ENCODE results near the gene MRC1. TPM values are rescaled to one million over a fixed set of nuclear protein-coding genes. Genes with fewer than 3 reads are reported as not detected.

Gene MRC1
- total and polyA plus RNA-seq, 2 donors (not counting 1 experiment from before 2014, with no cell fraction given) = 0.12 TPM; not detected in 1

GRCh38 chr10:17817316-17817715, 8.2 kb downstream of the MRC1 start:
- no peak overlapping the region for H3K4me2 ChIP-seq (replicated peaks; ENCODE audit: low read depth, low read length, poor library complexity, severe bottlenecking)
- H3K4me3 Mint-ChIP-seq = no peak overlapping the region
- no peak overlapping the region for H3K27ac ChIP-seq (ENCODE audit: low read length in 2 of 2)
- H3K27me3 ChIP-seq (replicated peaks in 1 of 4; ENCODE audit: control extremely low read depth in 1 of 4, control insufficient read depth in 3 of 4, insufficient read depth in 4 of 4, low read length in 3 of 4) = peaks cover 0 to 3% (median 0%) of the 10 kb centered on the region in 4 experiments
- no peak overlapping the region for H2AFZ ChIP-seq (ENCODE audit: insufficient read depth, low read depth, low read length, poor library complexity, severe bottlenecking)
- H3K9me3 Mint-ChIP-seq (ENCODE audit: insufficient read depth) = no peaks in the 10 kb centered on the region
- no peak for ATAC-seq (ENCODE audit: low read depth)
- H3K4me1 ChIP-seq (ENCODE audit: control insufficient read depth in 2 of 2, insufficient read depth in 2 of 2, low read length in 2 of 2) = no peaks in the 10 kb centered on the region
- no peak overlapping the region for H3K27ac Mint-ChIP-seq
- H3K4me3 ChIP-seq (ENCODE audit: control extremely low read depth in 1 of 5, extremely low read depth in 1 of 5, insufficient read depth in 1 of 5, low read depth in 2 of 5, low read length in 4 of 5) = no peak overlapping the region
- POLR2A ChIA-PET = no interaction called here
- intact Hi-C loops (cut with micrococcal nuclease) = no loop called here
- no peak overlapping the region for H3K9ac ChIP-seq (ENCODE audit: low read length)
- H3K27me3 Mint-ChIP-seq = peaks cover 15% of the 10 kb centered on the region
- H3K79me2 ChIP-seq (ENCODE audit: control insufficient read depth, insufficient read depth, low read length) = no peaks in the 10 kb centered on the region
- no peaks in the 10 kb centered on the region for H4K20me1 ChIP-seq (ENCODE audit: control insufficient read depth, insufficient read depth, low read length, poor library complexity, severe bottlenecking)
- DNase-seq = no peak
- no peaks in the 10 kb centered on the region for H3K9me3 ChIP-seq (ENCODE audit: control extremely low read depth in 1 of 3, control insufficient read depth in 2 of 3, insufficient read depth in 1 of 3, low read length in 2 of 3)
- no peak for TF ChIP-seq CTCF (IDR thresholded peaks at IDR 0.05)
- no peak for TF ChIP-seq EZH2 (IDR thresholded peaks at IDR 0.05; ENCODE audit: borderline replicate concordance, insufficient read depth, low read depth, low read length, poor library complexity, severe bottlenecking)
- CTCF ChIA-PET = no interaction called here
- 71% methylated on average over 1 of the region's 1 CpG for WGBS (ENCODE audit: insufficient coverage)
- H3K4me1 Mint-ChIP-seq = no peaks in the 10 kb centered on the region
- H3K36me3 ChIP-seq (replicated peaks in 1 of 2; ENCODE audit: control extremely low read depth in 1 of 2, control insufficient read depth in 1 of 2, extremely low read depth in 1 of 2, insufficient read depth in 2 of 2, low read length in 1 of 2) = no peaks in the 10 kb centered on the region

GRCh38 chr10:17817790-17818189, 8.6 kb downstream of the MRC1 start:
- Histone ChIP-seq H3K4me1 (ENCODE audit: control insufficient read depth in 2 of 2, insufficient read depth in 2 of 2, low read length in 2 of 2) (no peaks in the 10 kb centered on the region), H3K79me2 (ENCODE audit: control insufficient read depth, insufficient read depth, low read length) (no peaks in the 10 kb centered on the region), H3K4me3 (ENCODE audit: control extremely low read depth in 1 of 5, extremely low read depth in 1 of 5, insufficient read depth in 1 of 5, low read depth in 2 of 5, low read length in 4 of 5) (no peak overlapping the region), H3K4me2 (replicated peaks; ENCODE audit: low read depth, low read length, poor library complexity, severe bottlenecking) (no peak overlapping the region), H2AFZ (ENCODE audit: insufficient read depth, low read depth, low read length, poor library complexity, severe bottlenecking) (no peak overlapping the region), H4K20me1 (ENCODE audit: control insufficient read depth, insufficient read depth, low read length, poor library complexity, severe bottlenecking) (no peaks in the 10 kb centered on the region), H3K27ac (ENCODE audit: low read length in 2 of 2) (no peak overlapping the region), H3K9ac (ENCODE audit: low read length) (no peak overlapping the region), H3K27me3 (replicated peaks in 1 of 4; ENCODE audit: control extremely low read depth in 1 of 4, control insufficient read depth in 3 of 4, insufficient read depth in 4 of 4, low read length in 3 of 4) (peaks cover 0 to under 1% (median 0%) of the 10 kb centered on the region in 4 experiments), H3K9me3 (ENCODE audit: control extremely low read depth in 1 of 3, control insufficient read depth in 2 of 3, insufficient read depth in 1 of 3, low read length in 2 of 3) (no peaks in the 10 kb centered on the region), H3K36me3 (replicated peaks in 1 of 2; ENCODE audit: control extremely low read depth in 1 of 2, control insufficient read depth in 1 of 2, extremely low read depth in 1 of 2, insufficient read depth in 2 of 2, low read length in 1 of 2) (no peaks in the 10 kb centered on the region)
- intact Hi-C loops (cut with micrococcal nuclease) = no loop called here
- TF ChIP-seq EZH2 (IDR thresholded peaks at IDR 0.05; ENCODE audit: borderline replicate concordance, insufficient read depth, low read depth, low read length, poor library complexity, severe bottlenecking) = no peak
- ATAC-seq (ENCODE audit: low read depth) (no peak), DNase-seq (no peak)
- POLR2A ChIA-PET = no interaction called here
- 93% methylated on average over 2 of the region's 3 CpGs for WGBS (ENCODE audit: insufficient coverage)
- CTCF ChIA-PET = no interaction called here
- Mint-ChIP-seq H3K4me3 (no peak overlapping the region), H3K27me3 (peaks cover 13% of the 10 kb centered on the region), H3K9me3 (ENCODE audit: insufficient read depth) (no peaks in the 10 kb centered on the region), H3K4me1 (no peaks in the 10 kb centered on the region), H3K27ac (no peak overlapping the region)

Data from B cell (primary cell).